NT2/D1 (cell line): Measurements from ENCODE around the gene SNAP47.
A peak's percentile ranks its signal among the peaks of the same experiment; 100 is the strongest.

Experiments
- DNase-seq: peaks from one replicate; pipeline ENCODE4 v3.0.0-alpha.2; 2011; ENCODE audit warnings: low read depth, low spot score
- H3K27me3 ChIP-seq: 2 replicates; pipeline ENCODE4 v1.6.0; 2011; ENCODE audit warnings: mild to moderate bottlenecking; ENCODE audit not compliant: insufficient read length, insufficient read depth
- H3K36me3 ChIP-seq: 2 replicates; pipeline ENCODE4 v1.6.1; 2011; ENCODE audit warnings: mild to moderate bottlenecking, low read length, mixed read lengths; ENCODE audit not compliant: insufficient read depth, insufficient read length
- H3K4me1 ChIP-seq: 2 replicates; pipeline ENCODE4 v1.5.1; 2011; ENCODE audit not compliant: insufficient read depth, insufficient read length
- H3K4me3 ChIP-seq: 2 replicates; pipeline ENCODE4 v1.5.1; 2011; ENCODE audit warnings: low read depth; ENCODE audit not compliant: insufficient read length
- H3K9ac ChIP-seq: 2 replicates; pipeline ENCODE4 v1.6.0; 2011; ENCODE audit warnings: low read depth; ENCODE audit not compliant: insufficient read length
- H3K9me3 ChIP-seq: 2 replicates; pipeline ENCODE4 v1.5.1; 2011; ENCODE audit warnings: mild to moderate bottlenecking, low read length; ENCODE audit not compliant: insufficient read depth
- SUZ12 ChIP-seq: IDR thresholded peaks from 2 replicates; pipeline ENCODE4 v1.6.1; 2011; ENCODE audit not compliant: insufficient read length, insufficient read depth; ENCODE audit errors: extremely low read depth
- YY1 ChIP-seq: IDR thresholded peaks from 2 replicates; pipeline ENCODE4 v1.6.1; 2011; ENCODE audit not compliant: insufficient read length, insufficient read depth
- ZNF274 ChIP-seq: IDR thresholded peaks from 2 replicates; pipeline ENCODE4 v1.6.1; 2011; ENCODE audit warnings: mild to moderate bottlenecking, low read depth, low read length

SNAP47 gene

DNA sequence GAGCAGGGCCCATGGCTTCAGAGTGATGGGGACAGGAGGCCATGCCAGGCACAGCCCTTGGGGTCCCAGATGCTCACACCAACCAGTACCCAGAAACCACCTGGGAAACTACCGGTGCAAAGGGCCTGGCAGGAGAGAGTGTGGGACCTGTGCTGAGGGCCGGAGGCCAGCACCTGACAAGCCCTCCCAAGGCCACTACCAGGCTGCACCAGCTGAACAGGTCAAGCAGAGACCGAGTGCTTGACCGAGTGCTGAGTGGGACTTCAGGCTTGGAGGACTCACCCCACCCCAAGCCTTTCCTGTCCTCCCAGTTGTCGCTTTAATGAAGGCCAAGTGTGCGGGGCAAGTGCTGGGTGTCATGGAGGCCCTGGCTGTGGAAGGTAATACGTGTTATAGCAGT lies 36.5 kb downstream of the SNAP47 start:
- no peak for DNase-seq

DNA sequence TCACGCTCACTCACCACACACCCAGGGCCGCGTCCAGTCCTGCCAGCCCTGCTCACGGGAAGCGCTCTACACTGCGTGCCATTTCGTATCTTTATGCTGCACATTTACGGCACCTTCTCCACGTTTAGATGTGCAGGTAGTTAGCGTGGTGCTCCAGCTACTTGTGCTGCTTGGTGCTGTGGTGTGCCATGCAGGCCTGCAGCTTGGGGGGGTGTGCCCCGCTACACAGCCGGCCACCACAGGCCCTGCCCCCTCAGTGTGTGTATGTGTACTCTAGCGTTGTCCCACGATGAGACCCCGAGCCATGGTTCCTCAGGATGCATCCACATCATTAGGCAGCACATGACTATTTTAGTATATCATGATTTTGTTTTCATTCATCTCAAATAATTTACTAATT lies 38.3 kb downstream of the SNAP47 start:
- Histone ChIP-seq H3K27me3 (no peaks in the 10 kb centered on the region), H3K36me3 (peaks cover 74% of the 10 kb centered on the region), H3K9ac (peak overlapping the region; percentile 35), H3K4me1 (peaks cover 8% of the 10 kb centered on the region), H3K4me3 (no peak overlapping the region), H3K9me3 (no peaks in the 10 kb centered on the region)
- no peak for DNase-seq
- TF ChIP-seq YY1 (no peak), SUZ12 (no peak), ZNF274 (no peak)

More for the DNA sequence above, 36.5 kb downstream of the SNAP47 start:
- Histone ChIP-seq H3K9ac (no peak overlapping the region), H3K36me3 (peaks cover 84% of the 10 kb centered on the region), H3K4me3 (no peak overlapping the region), H3K27me3 (no peaks in the 10 kb centered on the region), H3K9me3 (no peaks in the 10 kb centered on the region), H3K4me1 (peaks cover 8% of the 10 kb centered on the region)
- TF ChIP-seq ZNF274 (no peak), SUZ12 (no peak), YY1 (no peak)

DNA sequence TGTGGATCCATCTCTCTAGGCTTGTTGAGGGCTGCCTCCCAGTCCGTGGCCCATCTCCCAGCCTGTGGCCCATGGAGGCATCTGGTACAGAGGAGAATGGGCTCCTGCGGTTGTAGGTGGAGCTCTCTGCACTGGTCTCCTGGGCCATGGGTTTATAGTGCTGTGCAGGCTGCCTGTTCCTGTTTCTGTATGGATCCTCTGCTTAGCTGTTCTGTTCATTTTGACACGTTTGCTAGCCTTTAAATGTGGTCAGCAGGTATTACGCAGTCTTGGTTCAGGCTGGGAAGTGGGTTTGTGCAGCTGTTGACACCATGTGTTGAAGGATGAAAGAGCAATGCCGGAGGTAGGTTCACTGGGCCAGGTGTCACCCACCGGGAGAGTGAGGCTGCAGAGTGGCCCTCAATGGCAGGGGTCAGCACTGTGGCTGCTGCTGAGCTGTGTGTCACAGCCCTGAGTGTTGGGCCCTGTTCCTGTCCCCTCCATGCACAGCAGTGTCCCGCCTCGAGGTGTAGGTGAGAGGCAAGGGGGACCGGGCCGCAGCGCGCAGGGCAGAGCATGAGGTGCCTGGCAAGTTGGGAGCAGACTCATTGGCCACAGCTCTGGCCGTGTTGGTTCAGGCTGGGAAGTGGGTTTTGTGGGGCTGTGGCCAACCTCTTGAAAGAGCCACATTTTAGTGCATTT lies 39.0 kb downstream of the SNAP47 start:
- peaks cover 74% of the 10 kb centered on the region for H3K36me3 ChIP-seq
- no peak overlapping the region for H3K4me3 ChIP-seq
- no peaks in the 10 kb centered on the region for H3K9me3 ChIP-seq
- H3K27me3 ChIP-seq = no peaks in the 10 kb centered on the region
- H3K4me1 ChIP-seq = peaks cover 8% of the 10 kb centered on the region
- no peak for DNase-seq
- TF ChIP-seq SUZ12 = no peak
- H3K9ac ChIP-seq = no peak overlapping the region

DNA sequence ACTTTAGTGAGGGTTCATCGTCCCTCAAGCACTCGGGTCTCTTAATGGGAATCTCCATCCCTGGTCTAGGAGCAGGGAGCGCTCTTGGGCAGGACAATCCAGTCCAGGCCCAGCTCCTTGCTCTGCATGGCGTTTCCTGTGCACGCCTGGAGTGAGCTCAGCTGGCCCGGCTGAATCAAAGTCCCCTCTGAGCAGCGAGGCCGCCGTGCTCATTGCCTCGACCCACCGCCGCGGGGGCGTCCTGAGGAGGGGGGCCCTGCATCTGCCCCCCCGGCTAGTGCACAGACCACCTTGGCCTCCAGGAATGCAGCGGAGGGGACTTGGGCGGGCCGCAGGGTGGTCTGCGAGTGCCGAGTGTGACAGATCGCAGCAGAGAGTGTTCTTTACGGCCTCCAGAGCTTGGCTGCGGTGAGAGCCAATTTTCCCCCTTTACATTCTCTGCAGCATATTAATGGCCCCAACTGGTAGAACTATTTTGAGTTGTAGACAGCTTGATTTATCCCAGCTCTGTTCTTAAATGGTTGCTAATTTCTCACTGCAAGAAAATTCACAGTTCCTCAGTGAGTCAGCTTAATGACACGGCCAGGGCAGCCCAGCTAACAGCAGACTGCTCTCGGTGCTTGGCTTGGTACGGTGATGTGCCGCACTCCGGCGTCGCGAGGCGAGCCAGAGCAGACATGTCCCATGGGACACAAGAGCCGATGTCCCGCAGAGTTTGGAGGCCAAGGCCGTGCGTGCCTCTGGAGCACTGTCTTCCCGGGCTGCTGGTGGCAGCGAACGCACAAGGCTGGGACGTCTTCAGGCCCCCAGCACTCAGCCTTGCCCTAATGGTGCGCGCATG lies 39.8 kb downstream of the SNAP47 start:
- Histone ChIP-seq H3K4me1 (peaks cover 10% of the 10 kb centered on the region), H3K9ac (no peak overlapping the region), H3K27me3 (no peaks in the 10 kb centered on the region), H3K36me3 (peaks cover 74% of the 10 kb centered on the region), H3K4me3 (no peak overlapping the region), H3K9me3 (no peaks in the 10 kb centered on the region)
- no peak for DNase-seq
- TF ChIP-seq YY1 (no peak), ZNF274 (no peak), SUZ12 (no peak)

DNA sequence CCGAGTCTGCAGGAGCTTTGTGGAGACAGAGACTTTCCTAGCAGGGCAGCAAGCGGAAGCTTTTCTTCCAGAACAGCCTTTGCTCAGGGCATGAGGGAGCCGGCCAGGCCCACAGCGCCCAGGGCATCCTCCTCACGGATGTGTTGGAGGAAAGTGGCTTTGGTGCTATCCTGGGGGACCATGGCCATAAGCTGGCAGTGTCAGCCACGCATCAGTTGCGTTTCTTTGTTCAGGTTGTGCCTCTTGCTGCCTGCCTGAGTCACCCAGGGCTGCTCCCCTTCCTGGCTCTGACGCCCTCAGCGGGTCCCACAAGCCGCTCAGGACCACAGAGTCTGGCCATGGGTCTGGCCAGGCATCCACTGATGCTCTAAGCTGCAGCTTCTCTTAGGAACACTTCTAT lies 40.6 kb downstream of the SNAP47 start:
- H3K9me3 ChIP-seq = no peaks in the 10 kb centered on the region
- H3K4me3 ChIP-seq = no peak overlapping the region
- H3K4me1 ChIP-seq = peaks cover 10% of the 10 kb centered on the region
- H3K27me3 ChIP-seq = no peaks in the 10 kb centered on the region
- DNase-seq = no peak
- H3K36me3 ChIP-seq = peaks cover 74% of the 10 kb centered on the region
- TF ChIP-seq YY1 = no peak
- no peak for TF ChIP-seq ZNF274
- no peak for TF ChIP-seq SUZ12
- H3K9ac ChIP-seq = no peak overlapping the region

DNA sequence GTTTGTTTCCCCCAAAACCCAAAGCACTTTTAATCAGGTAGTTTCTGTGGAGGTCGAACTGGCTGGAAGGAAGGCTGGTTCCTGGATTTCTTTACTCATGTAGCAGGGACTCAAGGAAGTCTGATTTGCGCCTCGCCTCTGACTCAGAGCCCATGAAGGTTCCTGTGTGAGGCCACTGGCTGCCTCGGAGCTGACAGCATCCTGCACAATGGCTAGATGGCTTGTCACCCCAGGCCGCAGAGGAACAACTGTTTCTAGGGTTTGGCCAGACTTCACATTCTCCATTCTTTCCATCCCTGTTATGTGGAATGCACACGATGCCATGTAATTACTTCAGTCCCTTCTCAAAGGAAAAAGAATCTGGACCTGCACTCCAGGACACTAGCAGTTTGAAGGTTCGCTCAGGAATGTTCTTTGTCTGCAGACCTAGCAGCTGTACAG lies 41.1 kb downstream of the SNAP47 start:
- Histone ChIP-seq H3K27me3 (no peaks in the 10 kb centered on the region), H3K4me3 (no peak overlapping the region), H3K36me3 (peaks cover 74% of the 10 kb centered on the region), H3K9ac (no peak overlapping the region), H3K4me1 (peaks cover 10% of the 10 kb centered on the region), H3K9me3 (no peaks in the 10 kb centered on the region)
- TF ChIP-seq YY1 (no peak), SUZ12 (no peak)
- no peak for DNase-seq

DNA sequence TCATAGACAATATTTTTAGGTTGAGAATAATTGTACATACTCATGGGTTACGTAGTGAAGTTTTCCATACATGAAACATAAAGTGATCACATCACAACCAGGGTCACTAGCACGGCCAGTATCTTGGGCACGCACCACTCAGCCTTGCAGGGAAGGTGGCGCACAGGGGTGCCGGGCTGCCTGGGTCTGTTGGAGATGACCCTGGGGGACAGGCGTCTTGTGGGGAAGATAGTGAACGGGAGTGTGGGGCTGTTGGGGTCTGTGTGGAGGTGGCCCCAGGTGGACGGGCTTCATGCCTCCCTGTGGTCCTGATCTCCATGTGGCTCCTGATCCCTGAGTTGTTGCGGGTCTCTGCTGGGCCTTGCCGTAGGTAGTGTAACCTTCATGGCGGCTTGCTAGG lies 41.9 kb downstream of the SNAP47 start:
- H3K4me3 ChIP-seq = no peak overlapping the region
- H3K4me1 ChIP-seq = peaks cover 10% of the 10 kb centered on the region
- H3K36me3 ChIP-seq = peaks cover 73% of the 10 kb centered on the region
- TF ChIP-seq SUZ12 = no peak
- TF ChIP-seq YY1 = no peak
- no peak for TF ChIP-seq ZNF274
- DNase-seq = no peak
- H3K27me3 ChIP-seq = no peaks in the 10 kb centered on the region
- H3K9me3 ChIP-seq = no peaks in the 10 kb centered on the region
- H3K9ac ChIP-seq = no peak overlapping the region
